Heart left ventricle (tissue), 13 donors: ENCODE measurements around the gene NDUFV3.
"Not testable (repeated sequence)": the region's sequence is repeated elsewhere in the genome, so short reads cannot be mapped to it uniquely, and the experiment has no call there.

Experiments
- CTCF ChIP-seq, 12 donors: fragments of 200-600 bp; sonication (generic) in 4 of 12; IDR thresholded peaks; one replicate each; pipeline versions ENCODE4 v1.5.0 to v1.8.0; 2018 to 2022; ENCODE audit warnings: antibody characterized with exemption in 12 of 12, mild to moderate bottlenecking in 5 of 12
- POLR2A ChIP-seq, 2 donors: fragments of 450-650 bp; IDR thresholded peaks; one replicate each; pipeline ENCODE4 v1.6.1; 2017; ENCODE audit warnings: antibody characterized with exemption in 2 of 2, mild to moderate bottlenecking in 2 of 2, moderate library complexity in 2 of 2
- donor health status: ischemic (EF 13 %, LVEDD 7.1; RV severe dilation, severe dysfunction).
- donor health status: DM: no; HTN: yes; CAD: no.
- donor health status: DM: no; HTN: no; CAD: no.
- donor health status: ischemic (EF 25% LVEDD 6.9; RV normal size, moderate dysfunction).
- donor health status: ischemic (EF 25% LVEDD 5.7; RV mildly dilated, moderate dysfunction).
- donor health status: ischemic (EF 35%, LVEDD 5.7; RV mildly dilated, moderate dysfunction).
- donor health status: nonischemic (EF 11% LVEDD 7.7; RV severe dilation, severe dysfunction).
- donor health status: DM: yes; HTN: yes; CAD: no.
- donor health status: PGD.
- donor health status: ischemic (EF 29% LVEDD 5.4; RV normal size, mild dysfunction).
- donor health status: nonischemic (EF 23%, LVEDD 6.1; RV moderate dilation, normal function).

GRCh38 chr21:42933137-42933970 lies 40.2 kb downstream of the NDUFV3 start:
- TF ChIP-seq CTCF, POLR2A (IDR thresholded peaks at IDR 0.05): not testable (repeated sequence)
